Medulla oblongata (tissue), 1 donor: Measurements from ENCODE around the gene CLGN.
A peak's percentile ranks its signal among the peaks of the same experiment; 100 is the strongest.
"Not testable (repeated sequence)": the region's sequence is repeated elsewhere in the genome, so short reads cannot be mapped to it uniquely, and the experiment has no call there.

Experiments
- DNase-seq: peaks from one replicate; pipeline ENCODE4 v3.0.0-alpha.2; 2015; ENCODE audit errors: extremely low spot score

Gene CLGN, protein sequence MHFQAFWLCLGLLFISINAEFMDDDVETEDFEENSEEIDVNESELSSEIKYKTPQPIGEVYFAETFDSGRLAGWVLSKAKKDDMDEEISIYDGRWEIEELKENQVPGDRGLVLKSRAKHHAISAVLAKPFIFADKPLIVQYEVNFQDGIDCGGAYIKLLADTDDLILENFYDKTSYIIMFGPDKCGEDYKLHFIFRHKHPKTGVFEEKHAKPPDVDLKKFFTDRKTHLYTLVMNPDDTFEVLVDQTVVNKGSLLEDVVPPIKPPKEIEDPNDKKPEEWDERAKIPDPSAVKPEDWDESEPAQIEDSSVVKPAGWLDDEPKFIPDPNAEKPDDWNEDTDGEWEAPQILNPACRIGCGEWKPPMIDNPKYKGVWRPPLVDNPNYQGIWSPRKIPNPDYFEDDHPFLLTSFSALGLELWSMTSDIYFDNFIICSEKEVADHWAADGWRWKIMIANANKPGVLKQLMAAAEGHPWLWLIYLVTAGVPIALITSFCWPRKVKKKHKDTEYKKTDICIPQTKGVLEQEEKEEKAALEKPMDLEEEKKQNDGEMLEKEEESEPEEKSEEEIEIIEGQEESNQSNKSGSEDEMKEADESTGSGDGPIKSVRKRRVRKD

DNA sequence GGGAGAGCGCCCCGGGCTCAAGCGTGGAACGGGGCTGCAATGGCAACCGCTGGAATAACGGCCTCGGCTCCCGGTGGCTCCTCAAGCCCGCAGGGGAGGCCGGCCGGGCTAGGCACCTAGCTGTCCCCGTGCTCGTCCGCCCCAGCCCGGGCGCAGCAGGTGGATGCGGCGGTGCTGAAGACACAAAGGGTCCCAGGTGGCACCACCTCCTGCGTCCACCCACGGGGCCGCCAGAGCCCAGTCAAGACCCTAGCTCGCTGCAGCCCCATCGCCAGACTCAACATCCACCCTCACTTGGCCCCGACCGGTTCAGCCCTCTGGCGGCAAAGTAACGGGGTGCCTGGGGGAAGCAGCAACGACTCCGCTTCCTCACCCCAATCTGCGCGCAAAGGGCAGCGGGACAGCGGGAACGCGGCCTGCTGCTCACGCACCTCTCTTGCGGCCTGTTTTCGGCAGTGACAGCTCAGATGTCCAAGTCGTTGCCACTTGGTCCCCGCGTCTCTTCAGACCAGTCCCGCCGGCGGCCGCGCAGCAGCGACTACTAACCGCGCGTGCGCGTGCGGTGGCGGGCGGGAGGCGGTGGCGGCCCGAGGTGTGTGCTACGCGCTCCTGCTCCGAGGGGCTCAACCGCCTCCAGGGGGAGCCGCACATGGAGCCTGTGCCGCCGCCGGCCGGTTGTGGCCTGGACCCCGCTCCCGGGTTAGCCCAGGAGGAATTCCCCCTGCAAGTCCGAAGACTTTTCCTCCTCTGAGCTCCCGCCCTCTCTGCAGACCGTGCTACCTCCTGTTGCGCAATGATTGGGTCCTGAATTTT, at the start of gene CLGN:
Gene CLGN, minus strand, starts transcription at position 543 of the 813 bp plus-strand sequence. CDS start 14,570 bp downstream, outside the sequence.
- DNase-seq: peak; percentile 50

DNA sequence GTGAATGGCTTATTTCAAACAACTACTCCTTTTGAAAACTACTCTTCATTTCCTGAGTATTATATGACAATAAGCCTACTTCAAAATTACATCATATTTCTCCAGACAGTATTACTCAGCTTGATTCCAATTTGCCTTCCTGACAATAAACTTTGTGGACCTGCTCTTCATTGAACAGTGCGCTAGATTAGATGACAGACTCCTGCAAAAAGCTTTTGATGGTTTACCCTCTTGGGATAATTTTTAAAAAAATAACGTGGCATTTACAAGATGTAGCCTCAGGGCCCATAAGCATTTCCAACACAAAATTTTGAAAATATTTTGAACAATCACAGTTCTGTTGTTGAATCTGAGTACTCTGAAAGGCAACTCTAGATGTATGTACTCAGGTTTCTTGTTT, 44.7 kb upstream of the CLGN start:
- DNase-seq: no peak

DNA sequence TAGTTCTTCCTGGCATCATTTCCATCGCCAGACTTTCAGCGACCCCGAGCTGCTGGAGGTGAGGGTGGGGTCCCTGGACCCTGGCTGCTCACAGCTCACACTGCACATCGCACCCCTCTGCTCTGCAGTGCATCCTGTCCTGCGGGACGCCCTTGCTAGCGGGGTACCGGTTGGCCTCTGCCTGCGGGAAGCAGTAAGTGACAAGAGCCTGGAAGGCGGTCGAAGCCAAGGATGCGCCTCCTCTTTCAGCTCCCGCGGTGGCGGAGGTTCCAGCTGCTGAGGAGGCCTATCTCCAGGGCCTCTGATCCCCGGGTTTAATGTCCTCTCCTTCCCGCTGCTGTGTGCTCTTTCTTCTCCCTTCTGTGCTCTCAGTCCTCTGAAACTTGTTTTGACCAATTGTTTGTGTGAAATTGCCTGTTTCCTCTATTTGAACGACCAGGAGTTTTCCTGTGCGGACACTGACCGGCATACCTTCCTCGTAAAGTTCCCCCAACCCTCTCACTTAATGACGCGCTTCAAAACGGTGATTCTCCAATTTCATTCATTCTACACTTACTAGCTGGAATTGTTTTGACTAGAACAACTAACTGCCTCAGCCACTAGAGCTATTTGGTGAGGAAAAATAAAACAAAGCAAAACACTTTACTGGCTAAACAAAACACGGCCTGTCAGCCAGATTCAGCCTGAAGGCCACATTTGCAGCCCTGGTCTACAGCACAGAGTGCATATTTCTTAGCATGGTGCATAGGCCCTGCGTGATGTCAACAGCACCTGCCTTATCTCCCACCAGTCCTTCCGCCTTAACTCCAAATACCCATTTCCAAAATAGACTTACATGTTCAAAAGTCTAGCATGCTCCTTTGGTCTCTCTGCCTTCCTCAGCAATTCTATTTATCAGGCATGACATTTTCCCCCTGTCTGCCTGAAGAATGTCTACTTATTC, 42.6 kb upstream of the CLGN start:
- no peak for DNase-seq

DNA sequence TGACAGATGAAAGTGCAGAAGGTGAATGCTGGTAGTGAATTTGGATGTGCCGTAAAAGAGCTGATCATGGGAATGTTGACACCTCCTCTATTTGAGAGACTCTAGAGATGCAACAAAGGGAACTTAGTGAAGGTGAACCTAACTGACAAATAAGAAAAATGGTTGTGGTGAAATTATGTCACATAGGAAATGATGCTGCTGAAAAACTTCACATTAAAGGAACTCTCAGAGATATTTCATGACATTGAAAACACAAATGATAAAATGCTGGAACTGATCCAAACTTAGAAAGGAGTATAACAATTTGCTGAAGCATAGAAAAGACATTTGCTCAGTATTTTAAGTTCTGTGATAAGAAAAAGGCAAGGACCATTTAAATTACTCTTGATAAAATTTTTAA, 38.7 kb upstream of the CLGN start:
- no peak for DNase-seq

DNA sequence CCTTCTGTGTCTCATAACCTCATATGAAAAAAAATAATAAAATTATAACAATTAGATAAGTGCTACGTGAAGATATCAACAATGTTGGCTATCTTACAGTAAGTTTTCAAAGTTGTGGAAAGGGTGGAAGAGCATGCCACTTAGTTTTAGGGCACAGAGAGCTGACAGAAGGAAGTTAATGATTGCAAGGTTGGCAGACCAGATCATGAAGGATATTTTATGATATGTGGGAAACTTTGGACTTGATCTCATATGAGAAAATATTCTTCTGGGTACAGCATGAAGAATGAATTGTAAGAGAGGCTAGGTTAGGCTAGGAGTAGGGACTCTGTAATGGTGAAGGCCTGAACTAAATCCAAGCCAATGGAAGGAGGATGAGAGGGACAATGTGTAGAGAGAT, 36.2 kb upstream of the CLGN start:
- no peak for DNase-seq

DNA sequence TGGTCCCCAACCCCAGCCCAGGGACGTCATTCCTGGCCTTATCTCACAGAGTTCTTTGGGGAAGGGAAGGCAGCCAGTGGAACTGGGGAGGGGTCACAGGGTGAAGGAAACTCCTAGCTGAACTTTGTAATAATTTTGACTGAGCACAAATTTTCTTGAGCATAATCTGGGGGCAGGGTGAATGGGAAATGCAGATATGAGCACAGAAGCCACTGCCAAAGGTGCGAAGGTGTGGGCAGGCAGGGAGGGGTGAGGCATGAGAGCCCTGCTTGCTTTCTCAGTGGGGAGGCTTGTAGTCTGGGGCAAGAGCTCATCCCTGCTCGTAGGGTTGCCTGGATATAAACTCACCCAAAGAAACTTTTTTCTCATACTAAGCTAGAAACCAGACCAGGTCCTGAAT, 35.7 kb upstream of the CLGN start:
- no peak for DNase-seq

DNA sequence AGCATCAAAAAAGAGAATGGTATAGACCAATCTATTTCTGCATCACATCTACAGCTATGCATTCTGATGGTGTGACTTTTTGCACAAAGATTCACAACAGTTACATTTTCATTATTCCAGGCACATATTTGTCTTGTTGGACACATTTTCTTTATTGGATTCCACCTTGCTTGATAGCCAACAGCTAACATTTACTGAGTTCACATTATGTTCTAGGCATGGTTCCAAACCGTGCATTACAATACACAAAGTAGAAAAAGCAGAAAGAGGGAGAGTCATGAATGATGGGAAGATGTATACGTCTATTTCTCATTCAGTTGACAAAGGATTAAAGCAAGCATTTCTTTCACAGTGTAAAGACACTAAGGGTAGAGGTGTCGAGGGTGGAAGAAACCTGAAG, 22.9 kb upstream of the CLGN start:
- no peak for DNase-seq

DNA sequence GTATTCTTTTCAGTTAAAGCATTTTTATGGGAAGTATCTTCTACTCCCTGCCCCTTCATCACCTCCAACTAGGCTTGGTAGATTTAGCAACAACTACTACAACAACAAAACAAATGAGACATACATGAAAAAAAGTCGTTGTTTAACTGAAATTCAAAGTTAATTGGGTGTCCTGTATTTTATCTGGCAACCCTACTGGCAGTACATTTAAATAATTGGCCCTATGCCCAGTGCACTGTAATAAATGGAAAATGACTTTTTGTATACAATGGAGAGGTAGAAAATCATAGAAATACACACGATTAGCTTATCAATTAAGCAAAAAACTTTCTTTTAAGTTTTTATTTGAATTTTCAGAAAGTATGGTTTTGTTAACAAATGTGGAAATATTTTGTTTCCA, 21.4 kb upstream of the CLGN start:
- DNase-seq: no peak

DNA sequence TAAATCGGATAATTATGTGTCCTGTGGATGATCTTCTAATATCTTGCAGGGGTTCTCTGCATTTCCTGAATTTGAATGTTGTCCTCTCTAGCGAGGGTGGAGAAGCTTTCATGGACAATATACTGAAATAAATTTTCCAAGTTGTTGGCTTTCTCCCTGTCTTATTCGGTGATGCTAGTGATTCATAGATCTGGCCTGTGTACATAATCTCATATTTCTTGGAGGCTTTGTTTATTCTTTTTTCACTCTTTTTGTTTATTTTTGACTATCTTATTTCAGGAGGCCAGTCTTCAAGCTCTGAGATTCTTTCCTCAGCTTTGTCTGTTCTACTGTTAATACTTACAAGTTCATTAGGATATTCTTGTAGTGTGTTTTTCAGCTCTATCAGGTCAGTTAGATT, 20.7 kb upstream of the CLGN start:
- no peak for DNase-seq

DNA sequence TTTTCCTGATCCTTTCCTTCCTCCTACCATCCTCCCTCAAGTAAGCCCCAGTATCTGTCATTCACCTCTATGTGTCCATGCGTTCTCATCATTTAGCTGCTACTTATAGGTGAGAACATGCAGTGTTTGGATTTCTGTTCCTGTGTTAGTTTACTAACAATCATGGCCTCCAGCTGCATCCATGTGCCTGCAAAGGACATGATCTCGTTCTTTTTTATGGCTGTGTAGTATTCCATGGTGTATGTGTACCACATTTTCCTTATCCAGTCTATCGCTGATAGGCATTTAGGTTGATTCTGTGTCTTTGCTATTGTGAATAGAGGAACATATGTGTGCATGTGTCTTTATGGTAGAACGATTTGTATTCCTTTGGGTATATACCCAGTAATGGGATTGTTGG, 16.9 kb upstream of the CLGN start:
- DNase-seq: not testable (repeated sequence)

DNA sequence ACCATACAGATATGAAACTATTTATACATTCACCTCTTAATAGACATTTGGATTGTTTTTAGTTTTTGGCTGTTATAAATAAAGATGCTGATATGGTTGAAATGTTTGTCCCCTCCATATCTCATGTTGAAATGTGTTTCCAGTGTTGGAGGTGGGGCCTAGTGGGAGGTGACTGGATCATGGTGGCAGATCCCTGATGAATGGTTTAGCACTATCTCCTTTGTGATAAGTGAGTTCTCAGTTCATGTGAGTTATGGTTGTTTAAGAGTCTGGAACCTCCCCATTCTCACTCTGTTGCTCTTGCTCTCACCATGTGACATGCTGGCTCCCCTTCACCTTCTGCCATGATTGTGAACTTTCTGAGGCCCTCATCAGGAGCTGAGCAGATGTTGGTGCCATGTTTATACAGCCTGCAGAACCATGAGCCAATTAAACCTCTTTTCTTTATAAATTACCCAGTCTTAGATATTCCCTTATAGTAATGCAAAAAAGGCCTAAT, 12.2 kb upstream of the CLGN start:
- DNase-seq: no peak

DNA sequence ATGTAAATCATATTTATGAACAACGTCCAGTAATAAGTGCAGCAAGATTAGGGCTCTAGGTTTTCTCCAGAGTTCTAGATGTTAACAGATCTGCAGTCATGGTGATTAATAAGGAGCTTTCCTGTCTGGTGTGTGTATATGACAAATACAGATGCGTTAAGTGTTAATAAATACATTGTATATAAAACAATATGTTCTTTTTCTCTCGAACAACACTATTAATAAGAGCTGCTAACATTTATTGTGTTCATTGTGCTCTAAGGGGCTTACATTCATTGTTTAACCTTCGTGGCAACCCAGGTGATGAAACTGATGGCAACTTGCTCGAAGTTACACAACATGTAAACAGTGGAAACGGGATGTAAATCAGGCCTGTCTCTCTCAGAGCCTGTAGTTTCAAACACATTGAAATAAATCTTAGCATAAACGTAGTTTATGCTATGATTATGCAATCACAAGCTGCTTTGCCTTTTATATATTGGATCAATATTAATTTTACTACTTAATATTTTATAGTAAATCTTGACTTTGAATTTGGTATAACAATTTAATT, 547 bp upstream of the CLGN start:
- DNase-seq: no peak

DNA sequence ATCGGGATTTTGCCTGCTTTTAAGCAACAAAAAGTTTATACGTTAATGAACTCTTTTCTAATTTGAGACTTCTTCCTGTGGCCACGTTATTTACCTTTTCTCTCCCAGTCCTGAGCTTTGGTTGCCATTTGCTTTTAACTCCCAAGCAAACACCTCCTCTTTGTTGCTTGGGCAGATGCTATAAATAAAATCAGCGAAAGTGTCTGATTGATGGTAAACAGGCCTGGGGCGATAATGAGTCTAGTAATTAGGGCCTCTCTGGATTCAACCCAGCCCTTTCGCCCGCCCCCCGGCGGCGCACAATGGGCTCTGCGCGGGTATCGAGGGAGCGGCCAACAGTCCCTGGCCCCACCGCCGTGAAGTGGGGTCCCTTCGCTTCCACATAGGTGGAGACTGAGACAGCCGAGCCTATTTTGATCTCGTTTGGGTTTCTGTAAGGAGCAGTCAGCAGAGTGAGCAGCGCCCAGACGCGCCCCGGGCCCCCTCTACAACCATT, 790 bp downstream of the CLGN start:
- DNase-seq: no peak

DNA sequence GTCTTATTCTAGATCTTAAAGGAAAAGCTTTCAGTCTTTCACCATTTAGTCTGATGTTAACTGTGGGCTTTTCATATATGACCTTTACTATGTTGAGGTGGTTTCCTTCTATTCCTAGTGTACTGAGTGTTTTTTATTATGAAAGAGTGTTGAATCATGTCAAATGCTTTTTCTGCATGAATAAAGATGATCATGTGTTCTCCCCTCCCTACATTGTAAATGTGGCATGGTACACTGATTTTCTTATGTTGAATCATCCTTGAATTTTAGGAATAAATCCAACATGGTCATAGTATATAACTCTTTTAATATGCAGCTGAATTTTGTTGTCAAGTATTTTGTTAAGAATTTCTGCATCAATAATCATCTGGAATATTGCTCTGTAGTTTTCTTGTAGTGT, 4.3 kb downstream of the CLGN start:
- DNase-seq: no peak

DNA sequence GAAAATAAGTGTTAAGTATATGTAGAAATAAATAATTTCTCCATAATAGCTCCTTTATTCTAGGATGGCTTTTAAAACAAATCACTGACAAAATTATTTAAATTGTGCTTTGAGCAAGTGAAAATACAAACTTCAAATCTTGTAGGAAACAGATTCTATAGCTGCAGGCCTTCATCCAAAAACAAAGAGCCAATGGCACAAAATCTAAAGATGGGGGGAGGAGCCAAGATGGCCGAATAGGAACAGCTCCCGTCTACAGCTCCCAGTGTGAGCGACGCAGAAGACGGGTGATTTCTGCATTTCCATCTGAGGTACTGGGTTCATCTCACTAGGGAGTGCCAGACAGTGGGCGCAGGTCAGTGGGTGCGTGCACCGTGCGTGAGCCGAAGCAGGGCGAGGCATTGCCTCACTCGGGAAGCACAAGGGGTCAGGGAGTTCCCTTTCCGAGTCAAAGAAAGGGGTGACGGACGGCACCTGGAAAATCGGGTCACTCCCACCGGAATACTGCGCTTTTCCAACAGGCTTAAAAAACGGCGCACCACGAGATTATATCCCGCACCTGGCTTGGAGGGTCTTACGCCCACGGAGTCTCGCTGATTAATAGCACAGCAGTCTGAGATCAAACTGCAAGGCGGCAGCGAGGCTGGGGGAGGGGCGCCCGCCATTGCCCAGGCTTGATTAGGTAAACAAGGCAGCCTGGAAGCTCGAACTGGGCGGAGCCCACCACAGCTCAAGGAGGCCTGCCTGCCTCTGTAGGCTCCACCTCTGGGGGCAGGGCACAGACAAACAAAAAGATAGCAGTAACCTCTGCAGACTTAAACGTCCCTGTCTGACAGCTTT, 14.1 kb downstream of the CLGN start:
- DNase-seq: not testable (repeated sequence)

DNA sequence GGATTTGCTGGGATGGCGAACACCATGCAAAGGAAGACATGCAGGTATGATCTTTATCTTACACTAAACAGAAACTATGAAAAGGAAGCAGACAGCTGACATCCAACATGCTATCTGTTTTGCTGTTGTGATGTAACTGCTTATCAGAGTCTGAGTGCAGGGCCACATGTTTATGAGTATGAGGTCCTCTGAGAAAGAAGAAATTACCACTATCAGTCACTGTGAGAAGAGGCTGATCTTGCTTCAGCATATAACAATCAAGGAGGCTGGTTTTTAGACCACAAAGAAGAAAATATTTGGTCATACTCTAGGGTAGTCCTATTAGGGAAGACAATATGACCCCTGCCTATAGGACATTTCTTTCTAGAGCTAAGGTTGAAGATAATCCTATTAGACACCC, 18.5 kb downstream of the CLGN start:
- no peak for DNase-seq

DNA sequence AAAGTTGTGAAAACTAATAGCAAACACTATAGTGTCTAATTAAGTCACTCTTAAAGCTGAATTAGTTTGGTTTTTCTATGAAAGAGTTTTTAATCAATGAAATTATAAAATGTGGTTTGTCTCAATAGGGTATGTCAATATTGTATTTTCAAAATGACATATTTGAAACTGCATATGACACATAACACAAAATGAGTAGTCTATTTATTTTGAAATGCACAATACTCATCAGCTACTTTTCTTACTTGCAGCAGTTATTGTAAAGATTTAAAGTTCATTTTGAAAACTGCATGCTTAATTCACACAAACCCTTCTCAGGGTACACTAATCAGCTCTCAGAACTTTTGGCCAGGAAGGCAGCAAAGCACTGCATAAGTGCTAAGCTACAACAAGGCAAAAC, 21.2 kb downstream of the CLGN start:
- no peak for DNase-seq

DNA sequence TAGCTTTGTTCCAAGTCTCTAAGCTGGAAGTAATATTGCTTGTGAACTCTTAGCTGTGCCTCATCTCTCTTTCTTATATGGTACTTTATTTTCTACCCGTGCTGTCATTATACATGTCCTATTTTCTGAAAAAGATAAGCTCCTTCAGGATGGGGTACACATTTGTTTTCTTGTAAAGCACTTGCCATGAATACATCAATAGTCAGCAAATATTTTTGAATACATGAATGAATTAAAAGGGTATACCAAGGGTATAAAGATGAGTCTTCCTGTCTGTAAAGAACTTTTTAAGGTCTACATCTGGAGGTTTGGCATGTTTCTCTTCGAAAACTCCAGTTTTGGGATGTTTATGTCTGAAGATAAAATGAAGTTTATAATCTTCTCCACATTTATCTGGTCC, 27.3 kb downstream of the CLGN start:
- no peak for DNase-seq

DNA sequence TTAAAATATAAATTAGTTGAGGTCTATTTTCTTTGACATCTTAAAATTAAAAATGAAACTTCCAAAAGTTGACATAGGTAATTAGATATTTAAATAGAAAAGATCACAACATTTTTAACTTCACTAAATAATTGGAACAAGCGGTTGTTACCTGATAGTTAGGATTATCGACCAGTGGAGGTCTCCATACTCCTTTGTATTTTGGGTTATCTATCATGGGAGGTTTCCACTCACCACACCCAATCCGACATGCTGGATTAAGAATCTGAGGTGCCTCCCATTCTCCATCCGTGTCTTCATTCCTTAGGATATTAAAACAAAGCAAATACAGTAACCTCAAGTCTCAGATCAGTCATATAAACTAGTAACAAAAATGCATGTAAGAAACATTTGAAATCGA, 31.8 kb downstream of the CLGN start:
- no peak for DNase-seq

DNA sequence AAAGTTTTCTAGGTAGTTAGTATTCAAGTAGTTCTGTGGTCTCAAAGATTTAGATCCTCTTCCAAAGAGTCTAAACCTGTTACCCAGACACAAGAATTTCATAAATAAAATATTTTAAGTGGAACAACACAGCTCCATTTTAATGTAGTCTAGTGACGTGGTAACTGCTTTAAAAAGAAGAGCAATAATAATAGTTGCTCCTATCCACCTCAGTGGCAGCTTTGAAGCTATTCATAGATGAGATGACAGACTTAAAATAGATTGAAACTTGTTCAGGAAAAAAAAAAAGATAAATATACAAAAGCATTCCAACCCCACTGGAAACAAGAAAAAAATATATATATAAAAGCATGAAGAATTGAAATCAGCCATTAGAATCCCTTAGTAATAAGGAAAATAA, 39.4 kb downstream of the CLGN start:
- DNase-seq: no peak
